Activated CD4-positive, alpha-beta memory T cell treated with anti-CD3 and anti-CD28 coated beads, Interleukin-2, amount 10 ng/mL, durations not matched to agents 7 days and 5 days (primary cell): ENCODE data around the gene RXYLT1. TPM values are rescaled to one million over a fixed set of nuclear protein-coding genes. Genes with fewer than 3 reads are reported as not detected.

Experiments used
- CTCF ChIA-PET: fragments of 350-600 bp; sonication (Branson Sonifier 250); formaldehyde crosslinking; loops from one replicate; lab custom pipeline; 2021; ENCODE audit warnings: antibody characterized with exemption, inconsistent platforms; lab: Charles Lee
- POLR2A ChIA-PET: fragments of 350-600 bp; sonication (Branson Sonifier 250); formaldehyde crosslinking; loops from one replicate; lab custom pipeline; 2021; ENCODE audit warnings: antibody characterized with exemption; lab: Charles Lee
- DNase-seq: peaks from one replicate; pipeline ENCODE4 v3.0.0-alpha.2; 2020
- H3K27ac Mint-ChIP-seq: one replicate; pipeline ENCODE4 v1.8.0; 2021; ENCODE audit warnings: mild to moderate bottlenecking, mixed read lengths
- H3K27me3 Mint-ChIP-seq: one replicate; pipeline ENCODE4 v1.8.0; 2021; ENCODE audit warnings: mixed read lengths
- H3K36me3 Mint-ChIP-seq: one replicate; pipeline ENCODE4 v1.8.0; 2021; ENCODE audit warnings: low read depth, mixed read lengths
- H3K4me1 Mint-ChIP-seq: one replicate; pipeline ENCODE4 v1.8.0; 2021; ENCODE audit warnings: mixed read lengths
- H3K4me3 Mint-ChIP-seq: one replicate; pipeline ENCODE4 v1.8.0; 2021; ENCODE audit warnings: mild to moderate bottlenecking, mixed read lengths
- H3K9me3 Mint-ChIP-seq: one replicate; pipeline ENCODE4 v1.8.0; 2021; ENCODE audit warnings: mixed read lengths
- total RNA-seq, 2 experiments: library from RNA; stranded (reverse); gene quantifications; one replicate each; pipeline ENCODE4 v1.2.3, GENCODE V29; 2021

RXYLT1 gene
- total RNA-seq, 2 experiments from 2014 or later = 9.5 to 10.2 TPM

- no peaks in the 10 kb centered on the region for H3K36me3 Mint-ChIP-seq
- CTCF ChIA-PET = no interaction called here
- no peak overlapping the region for H3K27ac Mint-ChIP-seq
These were observed 13.2 kb upstream of the RXYLT1 start for GRCh38 chr12:63766498-63766897.

GRCh38 chr12:63770375-63770774, 9.3 kb upstream of the RXYLT1 start:
- no peak for DNase-seq
- H3K27ac Mint-ChIP-seq = no peak overlapping the region
- no peaks in the 10 kb centered on the region for H3K9me3 Mint-ChIP-seq
- H3K4me1 Mint-ChIP-seq = no peaks in the 10 kb centered on the region
- ChIA-PET POLR2A (no interaction called here), CTCF (no interaction called here)
- no peaks in the 10 kb centered on the region for H3K36me3 Mint-ChIP-seq
- H3K4me3 Mint-ChIP-seq = no peak overlapping the region
- H3K27me3 Mint-ChIP-seq = peaks cover 18% of the 10 kb centered on the region

More at GRCh38 chr12:63766498-63766897, 13.2 kb upstream of the RXYLT1 start:
- Mint-ChIP-seq H3K27me3 (peaks cover 13% of the 10 kb centered on the region), H3K9me3 (no peaks in the 10 kb centered on the region), H3K4me3 (no peak overlapping the region), H3K4me1 (no peaks in the 10 kb centered on the region)
- DNase-seq = no peak
- POLR2A ChIA-PET = no interaction called here

GRCh38 chr12:63777340-63777739, 2.4 kb upstream of the RXYLT1 start:
- no peaks in the 10 kb centered on the region for H3K9me3 Mint-ChIP-seq
- ChIA-PET CTCF (interaction anchor here (1.6 kb wide), 1 partner anchor 24 kb away, joined by 5 read pairs; no protein-coding TSS in a partner anchor), POLR2A (no interaction called here)
- peaks cover under 1% of the 10 kb centered on the region for H3K36me3 Mint-ChIP-seq
- no peak overlapping the region for H3K27ac Mint-ChIP-seq
- peaks cover 10% of the 10 kb centered on the region for H3K27me3 Mint-ChIP-seq
- H3K4me3 Mint-ChIP-seq = no peak overlapping the region
- H3K4me1 Mint-ChIP-seq = peaks cover 15% of the 10 kb centered on the region
- no peak for DNase-seq

- H3K4me3 Mint-ChIP-seq = no peak overlapping the region
- peaks cover 2% of the 10 kb centered on the region for H3K27me3 Mint-ChIP-seq
- peaks cover 15% of the 10 kb centered on the region for H3K4me1 Mint-ChIP-seq
- no peaks in the 10 kb centered on the region for H3K9me3 Mint-ChIP-seq
- no peak for DNase-seq
- H3K27ac Mint-ChIP-seq = no peak overlapping the region
- ChIA-PET CTCF (no interaction called here), POLR2A (interaction anchor here (1.0 kb wide), 1 partner anchor 12 kb away, joined by 3 read pairs; no protein-coding TSS in a partner anchor)
- peaks cover 26% of the 10 kb centered on the region for H3K36me3 Mint-ChIP-seq
These were observed 2.8 kb downstream of the RXYLT1 start for GRCh38 chr12:63782466-63782865.

- H3K27ac Mint-ChIP-seq = no peak overlapping the region
- peaks cover 44% of the 10 kb centered on the region for H3K36me3 Mint-ChIP-seq
- H3K4me1 Mint-ChIP-seq = no peaks in the 10 kb centered on the region
- CTCF ChIA-PET = no interaction called here
- POLR2A ChIA-PET = no interaction called here
- no peak overlapping the region for H3K4me3 Mint-ChIP-seq
- no peaks in the 10 kb centered on the region for H3K27me3 Mint-ChIP-seq
- no peak for DNase-seq
- no peaks in the 10 kb centered on the region for H3K9me3 Mint-ChIP-seq
These were observed 7.6 kb downstream of the RXYLT1 start for GRCh38 chr12:63787306-63787705.

- no peaks in the 10 kb centered on the region for H3K9me3 Mint-ChIP-seq
- no peak overlapping the region for H3K4me3 Mint-ChIP-seq
- no peaks in the 10 kb centered on the region for H3K27me3 Mint-ChIP-seq
- ChIA-PET POLR2A (no interaction called here), CTCF (interaction anchor here (1.2 kb wide), 1 partner anchor 9 kb away, joined by 3 read pairs; no protein-coding TSS in a partner anchor)
- no peak overlapping the region for H3K27ac Mint-ChIP-seq
- no peak for DNase-seq
- H3K4me1 Mint-ChIP-seq = no peaks in the 10 kb centered on the region
- peaks cover 28% of the 10 kb centered on the region for H3K36me3 Mint-ChIP-seq
These were observed 10.9 kb downstream of the RXYLT1 start for GRCh38 chr12:63790608-63790945.

- POLR2A ChIA-PET = no interaction called here
These were observed 12.6 kb downstream of the RXYLT1 start for GRCh38 chr12:63792338-63792737.

GRCh38 chr12:63795032-63795687, 15.5 kb downstream of the RXYLT1 start:
- H3K27ac Mint-ChIP-seq = no peak overlapping the region
- no peaks in the 10 kb centered on the region for H3K9me3 Mint-ChIP-seq
- peaks cover 5% of the 10 kb centered on the region for H3K36me3 Mint-ChIP-seq
- no peaks in the 10 kb centered on the region for H3K27me3 Mint-ChIP-seq
- DNase-seq = no peak
- CTCF ChIA-PET = no interaction called here
- POLR2A ChIA-PET = interaction anchor here (0.9 kb wide), 1 partner anchor 13 kb away, joined by 3 read pairs; no protein-coding TSS in a partner anchor
- no peaks in the 10 kb centered on the region for H3K4me1 Mint-ChIP-seq
- no peak overlapping the region for H3K4me3 Mint-ChIP-seq

More at GRCh38 chr12:63792338-63792737, 12.6 kb downstream of the RXYLT1 start:
- peaks cover 19% of the 10 kb centered on the region for H3K36me3 Mint-ChIP-seq
- no peak for DNase-seq
- H3K27me3 Mint-ChIP-seq = no peaks in the 10 kb centered on the region
- H3K4me3 Mint-ChIP-seq = no peak overlapping the region
- no peaks in the 10 kb centered on the region for H3K9me3 Mint-ChIP-seq
- CTCF ChIA-PET = no interaction called here
- no peak overlapping the region for H3K27ac Mint-ChIP-seq
- no peaks in the 10 kb centered on the region for H3K4me1 Mint-ChIP-seq

GRCh38 chr12:63795944-63796343, 16.2 kb downstream of the RXYLT1 start:
- Mint-ChIP-seq H3K4me1 (no peaks in the 10 kb centered on the region), H3K9me3 (no peaks in the 10 kb centered on the region), H3K27me3 (no peaks in the 10 kb centered on the region), H3K4me3 (no peak overlapping the region), H3K36me3 (no peaks in the 10 kb centered on the region), H3K27ac (no peak overlapping the region)
- ChIA-PET POLR2A (no interaction called here), CTCF (no interaction called here)
- DNase-seq = no peak

GRCh38 chr12:63802012-63802608, 22.4 kb downstream of the RXYLT1 start:
- no peaks in the 10 kb centered on the region for H3K36me3 Mint-ChIP-seq
- CTCF ChIA-PET = interaction anchor here (0.8 to 2.3 kb wide), 10 partner anchors 8 to 384 kb away, joined by 3 to 8 read pairs (median 3); no protein-coding TSS in a partner anchor
- no peaks in the 10 kb centered on the region for H3K9me3 Mint-ChIP-seq
- H3K27me3 Mint-ChIP-seq = no peaks in the 10 kb centered on the region
- POLR2A ChIA-PET = no interaction called here
- H3K27ac Mint-ChIP-seq = no peak overlapping the region
- no peaks in the 10 kb centered on the region for H3K4me1 Mint-ChIP-seq
- H3K4me3 Mint-ChIP-seq = no peak overlapping the region
- no peak for DNase-seq

- no peak overlapping the region for H3K27ac Mint-ChIP-seq
- H3K4me1 Mint-ChIP-seq = no peaks in the 10 kb centered on the region
- no peaks in the 10 kb centered on the region for H3K9me3 Mint-ChIP-seq
- H3K27me3 Mint-ChIP-seq = no peaks in the 10 kb centered on the region
- no peak for DNase-seq
- H3K4me3 Mint-ChIP-seq = no peak overlapping the region
- POLR2A ChIA-PET = no interaction called here
- CTCF ChIA-PET = no interaction called here
- H3K36me3 Mint-ChIP-seq = no peaks in the 10 kb centered on the region
These were observed 25.0 kb downstream of the RXYLT1 start for GRCh38 chr12:63804746-63805145.

GRCh38 chr12:63805704-63806672, 26.3 kb downstream of the RXYLT1 start:
- ChIA-PET CTCF (no interaction called here), POLR2A (no interaction called here)
- Mint-ChIP-seq H3K4me1 (no peaks in the 10 kb centered on the region), H3K36me3 (no peaks in the 10 kb centered on the region), H3K4me3 (no peak overlapping the region), H3K27ac (no peak overlapping the region), H3K27me3 (no peaks in the 10 kb centered on the region), H3K9me3 (no peaks in the 10 kb centered on the region)
- DNase-seq = no peak

- no peak for DNase-seq
These were observed 28.9 kb downstream of the RXYLT1 start for GRCh38 chr12:63808631-63809030.

More at GRCh38 chr12:63808631-63809030, 28.9 kb downstream of the RXYLT1 start:
- ChIA-PET CTCF (no interaction called here), POLR2A (no interaction called here)
- Mint-ChIP-seq H3K4me1 (no peaks in the 10 kb centered on the region), H3K9me3 (no peaks in the 10 kb centered on the region), H3K27me3 (no peaks in the 10 kb centered on the region), H3K36me3 (no peaks in the 10 kb centered on the region), H3K27ac (no peak overlapping the region), H3K4me3 (no peak overlapping the region)
